Pancreas (tissue), 10 donors: ENCODE data around the gene LTBP1. TPM values are rescaled to one million over a fixed set of nuclear protein-coding genes. Genes with fewer than 3 reads are reported as not detected.
"Not testable (repeated sequence)": the region's sequence is repeated elsewhere in the genome, so short reads cannot be mapped to it uniquely, and the experiment has no call there.

Source experiments
- ATAC-seq, 4 donors: fragments of 200-7000 bp; cut with Tn5 transposase; one replicate each; pipeline versions ENCODE4 v1.8.0 to v1.9.1; 2020; ENCODE audit warnings: mild to moderate bottlenecking in 4 of 4, moderate library complexity in 4 of 4
- DNase-seq, 6 donors: peaks; one replicate each; pipeline ENCODE4 v3.0.0-alpha.2; 2020
- FAIRE-seq: peaks from 2 replicates; lab custom pipeline; 2012; peaks lifted over from hg19 to GRCh38; lab: Jason Lieb, UNC
- H3K27ac ChIP-seq, 4 donors: fragments of 200-600 bp; sonication (generic); 1 replicate in 3 of 4; 2 replicates in 1 of 4; pipeline versions ENCODE4 v1.5.0 to v1.8.0; 2020
- H3K27me3 ChIP-seq, 4 donors: fragments of 200-600 bp; one replicate each; pipeline ENCODE4 v1.8.0; 2021
- H3K36me3 ChIP-seq, 3 donors: fragments of 200-600 bp; sonication (generic) in 1 of 3; one replicate each; pipeline versions ENCODE4 v1.5.0 to v1.8.0; 2020 to 2021
- H3K4me1 ChIP-seq, 3 donors: fragments of 200-600 bp; one replicate each; pipeline ENCODE4 v1.8.0; 2021
- H3K4me3 ChIP-seq, 4 donors: fragments of 200-600 bp; sonication (generic) in 2 of 4; one replicate each; pipeline versions ENCODE4 v1.5.0 to v1.8.0; 2020 to 2021
- H3K9me3 ChIP-seq, 4 donors: fragments of 200-600 bp; one replicate each; pipeline ENCODE4 v1.8.0; 2021
- WGBS, 2 donors: extraction: QIAGEN DNeasy Blood & Tissue Kit; methylation state at CpG; one replicate each; pipeline ENCODE4 v1.1.7; 2013; 5-methylcytosine and 5-hydroxymethylcytosine counted together
- intact Hi-C, 3 donors: fragments of 100-400 bp; cut with DNase I; formaldehyde crosslinking; loops; one replicate each; pipeline versions ENCODE4 v1.11.1 to v1.14.2; 2022
- polyA plus RNA-seq, 2 donors: library from polyadenylated mRNA; stranded (reverse); fragments of 200-250 nt; gene quantifications; one replicate each; pipeline ENCODE4 v1.2.3, GENCODE V29; 2013
- total RNA-seq, 6 donors: library from RNA; stranded (reverse); fragmentation: NEBNext Ultra II Directional in 4 of 6; extraction: Animal tissue kit (Norgen Biotek cat#: 25700) in 4 of 6; gene quantifications; one replicate each; pipeline versions ENCODE4 v1.2.1 to v1.2.4, GENCODE V29; 2021 to 2023
- TF ChIP-seq, protein P1 (sequence below), 4 donors: fragments of 200-600 bp; sonication (generic) in 3 of 4; IDR thresholded peaks; one replicate each; pipeline versions ENCODE4 v1.5.0 to v1.8.0; 2021; ENCODE audit warnings: antibody characterized with exemption in 4 of 4
- donor health status: healthy with polysubstance abuse.
- donor health status: DM: no; HTN: no; CAD: no; lungs with moderate emphysema.
- donor health status: DM: no; HTN: no; CAD: no.
- donor health status: control.
- donor health status: control.
- donor health status: Bipolar disorder and iron deficiency.
- donor health status: DM: yes; HTN: yes; CAD: no.
- donor health status: DM: no; HTN: no; CAD: no.
- donor health status: DM: no; HTN: no; CAD: no.
- donor health status: DM: yes; HTN: yes; CAD: no.

Gene LTBP1
- total and polyA plus RNA-seq, 8 donors = 0.83 to 21.2 (median 2.6) TPM

DNA sequence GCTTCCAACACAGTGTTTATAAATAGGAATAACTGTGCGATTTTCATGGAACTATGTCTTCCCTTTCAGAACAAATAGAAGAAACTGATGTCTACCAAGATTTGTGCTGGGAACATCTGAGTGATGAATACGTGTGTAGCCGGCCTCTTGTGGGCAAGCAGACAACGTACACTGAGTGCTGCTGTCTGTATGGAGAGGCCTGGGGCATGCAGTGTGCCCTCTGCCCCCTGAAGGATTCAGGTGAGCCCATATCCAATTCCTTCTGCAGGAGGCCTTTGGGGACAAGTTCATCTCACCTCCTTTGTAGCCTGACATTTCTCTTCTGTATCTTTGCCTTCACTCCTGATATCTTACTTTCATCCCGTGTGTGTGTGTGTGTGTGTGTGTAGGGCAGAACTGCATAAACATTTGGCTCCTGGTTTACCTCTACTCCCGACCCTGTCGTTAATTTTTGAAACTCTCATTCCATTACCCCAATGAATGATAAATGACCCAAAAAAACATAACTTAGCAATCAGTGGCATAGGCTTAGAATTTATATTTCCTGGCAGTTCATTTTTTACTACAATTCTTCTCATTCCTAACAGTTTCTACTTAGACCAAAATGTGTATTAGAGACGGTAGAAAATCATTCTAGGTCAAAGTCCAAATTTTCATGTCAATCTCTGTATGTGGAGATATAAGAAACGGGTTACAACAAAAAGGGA, 418.7 kb downstream of the LTBP1 start:
- DNase-seq (no peak), FAIRE-seq (no peak), ATAC-seq (no peak)
- Histone ChIP-seq H3K4me3 (no peak overlapping the region), H3K4me1 (peaks cover 0 to 4% (median 4%) of the 10 kb centered on the region in 3 donors), H3K36me3 (no peaks in the 10 kb centered on the region), H3K27ac (no peak overlapping the region), H3K9me3 (no peaks in the 10 kb centered on the region), H3K27me3 (no peaks in the 10 kb centered on the region)
- intact Hi-C loops = no loop called here
- 49 to 52% methylated on average over 9 of the region's 9 CpGs for WGBS, 2 donors
- TF ChIP-seq, protein P1, sequence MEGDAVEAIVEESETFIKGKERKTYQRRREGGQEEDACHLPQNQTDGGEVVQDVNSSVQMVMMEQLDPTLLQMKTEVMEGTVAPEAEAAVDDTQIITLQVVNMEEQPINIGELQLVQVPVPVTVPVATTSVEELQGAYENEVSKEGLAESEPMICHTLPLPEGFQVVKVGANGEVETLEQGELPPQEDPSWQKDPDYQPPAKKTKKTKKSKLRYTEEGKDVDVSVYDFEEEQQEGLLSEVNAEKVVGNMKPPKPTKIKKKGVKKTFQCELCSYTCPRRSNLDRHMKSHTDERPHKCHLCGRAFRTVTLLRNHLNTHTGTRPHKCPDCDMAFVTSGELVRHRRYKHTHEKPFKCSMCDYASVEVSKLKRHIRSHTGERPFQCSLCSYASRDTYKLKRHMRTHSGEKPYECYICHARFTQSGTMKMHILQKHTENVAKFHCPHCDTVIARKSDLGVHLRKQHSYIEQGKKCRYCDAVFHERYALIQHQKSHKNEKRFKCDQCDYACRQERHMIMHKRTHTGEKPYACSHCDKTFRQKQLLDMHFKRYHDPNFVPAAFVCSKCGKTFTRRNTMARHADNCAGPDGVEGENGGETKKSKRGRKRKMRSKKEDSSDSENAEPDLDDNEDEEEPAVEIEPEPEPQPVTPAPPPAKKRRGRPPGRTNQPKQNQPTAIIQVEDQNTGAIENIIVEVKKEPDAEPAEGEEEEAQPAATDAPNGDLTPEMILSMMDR (IDR thresholded peaks at IDR 0.05) = no peak

DNA sequence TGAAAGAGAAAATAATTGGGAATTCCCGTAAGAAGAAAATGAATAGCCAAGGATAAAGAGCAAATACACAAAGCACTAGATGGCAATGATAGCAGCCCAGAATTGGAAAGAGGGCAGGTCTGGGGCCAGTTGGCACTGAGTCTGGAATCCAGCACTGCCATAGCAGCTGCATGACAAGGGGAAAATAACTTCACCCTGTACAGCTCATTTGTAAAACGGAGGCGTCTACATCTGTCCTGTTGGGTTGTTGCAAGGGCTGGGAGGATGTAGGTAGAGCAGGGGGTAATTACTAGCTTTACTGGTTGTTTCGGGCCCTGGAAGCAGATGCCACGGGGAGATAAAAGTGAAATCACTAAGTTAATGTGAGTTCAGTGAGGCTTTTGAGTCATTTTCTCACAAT, 419.7 kb downstream of the LTBP1 start:
- FAIRE-seq (no peak), ATAC-seq (peak; percentile 72 to 91 (median 83)), DNase-seq (peak in 3 of 6 donors; percentile 11 to 38 (median 23))
- TF ChIP-seq, protein P1 (IDR thresholded peaks at IDR 0.05) = no peak
- no peaks in the 10 kb centered on the region for H3K36me3 ChIP-seq
- H3K27me3 ChIP-seq = no peaks in the 10 kb centered on the region
- no peak overlapping the region for H3K27ac ChIP-seq
- no peak overlapping the region for H3K4me3 ChIP-seq
- intact Hi-C loops = no loop called here
- no peaks in the 10 kb centered on the region for H3K9me3 ChIP-seq
- WGBS, 2 donors = 52 to 54% methylated on average over 5 of the region's 5 CpGs
- peaks cover 0 to 4% (median 4%) of the 10 kb centered on the region in 3 donors for H3K4me1 ChIP-seq

DNA sequence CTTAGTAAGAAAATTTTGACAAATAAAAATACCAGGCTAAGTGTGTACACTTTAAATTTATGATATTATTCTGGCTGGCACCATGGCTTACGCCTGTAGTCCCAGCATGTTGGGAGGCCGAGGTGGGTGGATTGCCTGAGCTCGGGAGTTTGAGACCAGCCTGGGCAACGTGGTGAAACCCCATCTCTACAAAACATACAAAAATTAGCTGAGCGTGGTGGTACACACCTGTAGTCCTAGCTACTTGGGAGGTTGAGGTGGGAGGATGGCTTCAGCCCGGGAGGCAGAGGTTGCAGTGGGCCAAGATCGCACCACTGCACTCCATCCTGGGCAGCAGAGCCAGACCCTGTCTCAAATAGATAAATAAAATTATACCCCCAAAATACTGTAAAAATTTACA, 421.8 kb downstream of the LTBP1 start:
- H3K27me3 ChIP-seq, H3K9me3 ChIP-seq, H3K4me3 ChIP-seq, DNase-seq, ATAC-seq, intact Hi-C loops, H3K4me1 ChIP-seq, FAIRE-seq, H3K27ac ChIP-seq, H3K36me3 ChIP-seq: not testable (repeated sequence)
- 95 to 96% methylated on average over 7 of the region's 7 CpGs for WGBS, 2 donors

DNA sequence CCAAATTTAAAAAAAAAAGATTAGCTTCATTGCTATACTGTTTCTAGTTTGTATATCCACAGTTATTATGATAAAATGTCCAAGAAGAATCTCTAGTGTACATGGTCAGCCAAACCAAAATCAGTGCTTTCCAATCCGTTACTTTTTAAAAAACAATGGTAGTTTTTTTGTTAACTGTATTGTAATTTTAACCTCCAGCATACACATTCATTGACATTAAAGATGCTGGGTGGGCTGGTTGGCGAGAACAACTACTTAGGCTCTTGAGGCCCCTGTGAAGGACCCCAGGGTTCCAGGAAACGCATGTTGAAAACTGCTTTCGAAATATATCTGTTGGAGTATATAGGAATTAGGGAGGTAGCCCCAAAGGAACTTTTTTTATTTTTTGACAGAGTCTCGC, 422.4 kb downstream of the LTBP1 start:
- H3K4me3 ChIP-seq = no peak overlapping the region
- peaks cover 3 to 4% (median 4%) of the 10 kb centered on the region in 3 donors for H3K4me1 ChIP-seq
- no peak overlapping the region for H3K27ac ChIP-seq
- H3K27me3 ChIP-seq = no peaks in the 10 kb centered on the region
- intact Hi-C loops = no loop called here
- no peaks in the 10 kb centered on the region for H3K36me3 ChIP-seq
- FAIRE-seq (no peak), ATAC-seq (no peak), DNase-seq (no peak)
- H3K9me3 ChIP-seq = no peaks in the 10 kb centered on the region
- TF ChIP-seq, protein P1 (IDR thresholded peaks at IDR 0.05) = no peak
- WGBS, 2 donors = 94 to 96% methylated on average over 5 of the region's 5 CpGs

DNA sequence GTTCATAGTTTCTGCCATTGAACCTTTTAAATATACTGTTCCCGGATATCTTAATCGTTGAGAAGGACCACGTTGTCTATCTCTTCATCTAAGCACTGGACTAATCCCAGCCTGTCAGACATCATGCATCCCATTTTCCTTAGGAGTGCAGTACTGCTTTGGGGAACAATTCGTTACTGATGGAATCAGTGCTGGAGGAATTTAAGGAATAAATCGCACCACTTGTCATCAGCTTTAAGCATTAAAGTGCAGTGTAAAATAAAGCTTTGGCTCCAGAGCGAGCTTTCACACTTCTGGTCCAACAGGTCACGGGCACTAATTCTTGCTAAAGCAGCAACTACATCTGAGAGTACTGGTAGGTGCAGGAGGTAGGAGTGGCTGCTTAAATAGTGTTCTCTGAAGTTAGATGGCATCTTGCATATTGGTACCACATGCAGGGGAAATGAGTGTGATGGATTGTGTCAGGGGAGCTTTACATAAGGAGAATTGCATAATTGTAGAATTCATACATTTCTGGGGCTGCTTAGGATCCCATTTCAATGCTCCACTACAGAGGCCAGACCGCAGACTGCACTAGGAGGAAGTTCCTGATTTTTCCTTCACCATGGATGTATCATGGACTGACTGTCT, 424.0 kb downstream of the LTBP1 start:
- Histone ChIP-seq H3K4me1 (peaks cover 2 to 4% (median 3%) of the 10 kb centered on the region in 3 donors), H3K27me3 (no peaks in the 10 kb centered on the region), H3K4me3 (no peak overlapping the region), H3K27ac (no peak overlapping the region), H3K9me3 (no peaks in the 10 kb centered on the region), H3K36me3 (no peaks in the 10 kb centered on the region)
- intact Hi-C loops = no loop called here
- DNase-seq (no peak), ATAC-seq (no peak), FAIRE-seq (no peak)
- TF ChIP-seq, protein P1 (IDR thresholded peaks at IDR 0.05) = no peak
- WGBS, 2 donors = 75 to 83% methylated on average over 8 of the region's 8 CpGs
